Measurements from ENCODE around the gene PLA2G7.

DNA sequence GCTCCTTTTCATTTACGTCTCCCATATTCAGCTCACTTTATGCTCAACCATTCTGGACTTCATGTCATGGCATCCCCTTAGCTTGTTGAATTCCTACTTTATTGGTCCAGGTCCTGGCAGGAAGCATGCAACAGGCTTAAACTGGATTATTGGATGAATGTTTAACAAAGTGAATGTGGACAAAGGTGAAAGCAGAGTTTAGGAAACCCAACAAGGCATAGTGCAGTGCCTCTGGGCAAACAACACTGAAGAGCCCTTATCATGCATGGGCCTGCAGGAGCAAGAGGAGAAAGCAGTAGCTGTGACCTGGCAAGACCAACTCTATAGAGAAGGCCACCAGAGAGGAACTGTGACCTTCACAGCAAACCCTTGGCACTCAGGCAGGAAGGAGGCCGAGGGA is 6.3 kb upstream of the PLA2G7 start:
- TF ChIP-seq, protein P1, sequence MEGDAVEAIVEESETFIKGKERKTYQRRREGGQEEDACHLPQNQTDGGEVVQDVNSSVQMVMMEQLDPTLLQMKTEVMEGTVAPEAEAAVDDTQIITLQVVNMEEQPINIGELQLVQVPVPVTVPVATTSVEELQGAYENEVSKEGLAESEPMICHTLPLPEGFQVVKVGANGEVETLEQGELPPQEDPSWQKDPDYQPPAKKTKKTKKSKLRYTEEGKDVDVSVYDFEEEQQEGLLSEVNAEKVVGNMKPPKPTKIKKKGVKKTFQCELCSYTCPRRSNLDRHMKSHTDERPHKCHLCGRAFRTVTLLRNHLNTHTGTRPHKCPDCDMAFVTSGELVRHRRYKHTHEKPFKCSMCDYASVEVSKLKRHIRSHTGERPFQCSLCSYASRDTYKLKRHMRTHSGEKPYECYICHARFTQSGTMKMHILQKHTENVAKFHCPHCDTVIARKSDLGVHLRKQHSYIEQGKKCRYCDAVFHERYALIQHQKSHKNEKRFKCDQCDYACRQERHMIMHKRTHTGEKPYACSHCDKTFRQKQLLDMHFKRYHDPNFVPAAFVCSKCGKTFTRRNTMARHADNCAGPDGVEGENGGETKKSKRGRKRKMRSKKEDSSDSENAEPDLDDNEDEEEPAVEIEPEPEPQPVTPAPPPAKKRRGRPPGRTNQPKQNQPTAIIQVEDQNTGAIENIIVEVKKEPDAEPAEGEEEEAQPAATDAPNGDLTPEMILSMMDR (conservative IDR thresholded peaks at IDR 0.05 in 1 of 2, IDR thresholded peaks at IDR 0.05 in 1 of 2; ENCODE audit: extremely low read depth in 1 of 2, insufficient read depth in 1 of 2, low read depth in 1 of 2, low read length in 2 of 2), result no peak
- TF ChIP-seq EZH2 (IDR thresholded peaks at IDR 0.05; ENCODE audit: borderline replicate concordance, low read length), result no peak
